Fibroblast of skin of scalp (primary cell): Measurements from ENCODE around the gene ZRANB3. TPM values are rescaled to one million over a fixed set of nuclear protein-coding genes. Genes with fewer than 3 reads are reported as not detected.
"Not testable (repeated sequence)": the region's sequence is repeated elsewhere in the genome, so short reads cannot be mapped to it uniquely, and the experiment has no call there.

Source experiments
- DNase-seq: peaks from one replicate; pipeline ENCODE4 v3.0.0-alpha.2; 2013
- polyA plus RNA-seq, 2 experiments: library from polyadenylated mRNA; unstranded; fragments of 120-200 nt; gene quantifications; one replicate each; pipeline ENCODE4 v1.2.1, GENCODE V29; 2013; ENCODE audit not compliant: insufficient read length in 2 of 2

Gene ZRANB3
- polyA plus RNA-seq (2013, experiment 1 of 2; ENCODE audit: insufficient read length) = 6.9 TPM
- polyA plus RNA-seq (2013, experiment 2 of 2; ENCODE audit: insufficient read length) = 7.0 TPM

DNA sequence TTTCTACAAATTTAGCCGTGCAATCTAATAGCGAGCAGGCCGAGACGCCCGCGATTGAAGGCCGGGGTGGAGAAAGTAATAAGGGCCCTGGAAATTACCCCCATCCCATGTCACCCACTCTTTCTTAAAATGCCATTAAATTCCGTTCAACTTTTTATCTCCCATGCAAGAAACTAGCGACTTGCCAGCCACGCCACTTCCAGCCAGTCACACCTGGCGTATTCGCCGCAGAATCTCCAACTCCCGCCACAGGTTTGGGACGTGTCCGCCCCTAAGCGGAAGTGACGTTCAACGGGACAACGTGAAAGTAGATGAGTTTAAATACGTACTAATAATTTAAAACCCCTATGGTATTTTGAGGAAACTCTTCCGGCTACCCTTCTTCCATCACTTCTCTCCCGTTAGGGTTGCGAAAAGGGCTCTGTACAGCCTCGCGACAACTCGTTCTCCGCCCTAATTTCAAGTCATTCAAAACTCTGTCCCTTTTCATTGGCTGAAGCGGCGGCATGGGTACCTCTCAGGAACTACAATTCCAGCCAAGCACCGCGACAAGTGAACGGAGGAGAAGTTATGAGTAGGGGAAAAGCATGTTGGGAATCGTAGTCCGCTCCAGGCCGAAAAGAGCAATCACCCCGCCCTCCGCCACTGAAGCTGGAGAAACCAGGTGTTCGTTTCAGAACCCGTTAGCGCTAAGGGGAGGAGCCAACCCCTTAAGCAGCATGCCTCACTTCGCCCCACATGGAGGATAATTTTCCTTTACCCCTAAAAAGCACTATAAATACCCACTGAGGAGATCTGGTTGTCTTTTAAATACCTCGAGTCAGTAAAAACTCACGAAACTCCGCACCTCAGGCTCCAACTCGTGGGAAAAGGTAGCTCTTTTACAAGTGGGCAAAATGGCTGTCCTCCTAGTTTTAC lies at the start of gene ZRANB3:
ZRANB3 (minus strand) TSS at position 906 of the 918 bp plus-strand sequence.
- peak; percentile 98 for DNase-seq

DNA sequence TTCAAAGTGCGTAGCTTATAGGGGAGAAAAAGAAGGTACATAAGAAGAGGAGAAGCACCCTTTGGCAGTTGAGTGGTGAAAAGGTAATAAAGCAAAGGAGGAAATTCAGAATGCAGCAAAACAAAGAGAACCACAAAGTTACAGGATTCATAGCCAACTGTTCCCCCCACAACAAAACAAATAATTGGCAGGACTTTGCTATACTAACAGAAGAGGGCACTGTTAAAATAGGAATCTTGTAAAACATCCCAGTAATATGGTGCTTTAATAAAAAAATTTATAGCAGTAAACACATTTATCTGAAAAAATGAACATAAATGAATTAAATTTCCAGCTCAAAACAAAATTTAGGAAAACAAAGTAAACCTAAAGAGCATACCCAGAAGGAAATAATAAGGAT lies 42.6 kb upstream of the ZRANB3 start:
- no peak for DNase-seq

DNA sequence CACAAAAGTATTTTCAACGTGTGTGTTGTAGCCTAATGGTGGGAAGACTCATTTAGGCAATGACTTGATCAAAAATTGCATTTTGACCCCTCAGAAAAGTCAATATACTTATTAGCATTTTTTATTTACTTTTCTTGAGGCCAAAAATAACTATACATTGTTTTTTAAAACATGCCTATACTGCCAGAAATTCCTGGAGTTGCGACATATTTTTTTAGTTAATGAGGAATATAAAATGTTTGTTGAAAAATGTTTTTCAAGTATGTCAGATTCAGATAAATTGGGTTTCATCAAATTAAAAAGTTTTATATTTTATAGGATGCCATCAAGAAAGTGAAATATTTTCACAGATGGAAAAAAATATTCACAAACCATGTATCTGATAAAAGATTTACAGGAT lies 39.9 kb upstream of the ZRANB3 start:
- DNase-seq = no peak

DNA sequence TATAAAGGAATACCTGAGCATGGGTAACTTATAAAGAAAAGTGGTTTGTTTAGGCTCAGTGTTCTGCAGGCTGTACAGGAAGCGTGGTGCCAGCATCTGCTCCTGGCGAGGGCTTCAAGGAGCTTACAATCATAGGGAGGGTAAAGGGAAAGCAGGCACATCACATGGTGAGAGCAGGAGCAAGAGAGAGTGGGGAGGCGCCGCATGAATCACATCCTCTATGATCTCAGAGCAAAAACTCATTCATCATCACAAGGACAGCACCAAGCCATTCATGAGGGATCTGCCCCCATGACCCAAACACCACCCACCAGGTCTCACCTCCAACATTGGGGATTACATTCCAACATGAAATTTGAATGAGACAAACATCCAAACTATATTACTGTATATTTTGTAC lies 32.8 kb upstream of the ZRANB3 start:
- DNase-seq = peak; percentile 1

DNA sequence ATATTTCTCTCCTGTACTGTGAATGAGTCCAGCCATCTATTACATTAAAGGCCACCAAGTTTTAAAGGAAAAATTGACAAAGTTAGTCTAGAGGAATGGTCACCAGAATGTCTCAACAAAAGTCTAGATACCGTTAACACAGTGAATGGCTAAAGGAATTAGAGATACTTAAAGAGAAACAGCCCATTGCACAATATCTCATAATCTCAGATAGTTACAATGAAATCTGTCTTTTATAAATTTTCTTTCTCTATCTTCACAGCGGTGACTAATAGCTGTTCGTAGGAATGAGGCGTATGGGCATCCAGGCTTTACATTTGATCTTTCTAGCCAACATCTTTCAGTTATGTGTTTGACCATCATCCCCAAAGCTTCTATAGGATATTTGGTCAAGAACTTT lies 30.9 kb upstream of the ZRANB3 start:
- DNase-seq = no peak

DNA sequence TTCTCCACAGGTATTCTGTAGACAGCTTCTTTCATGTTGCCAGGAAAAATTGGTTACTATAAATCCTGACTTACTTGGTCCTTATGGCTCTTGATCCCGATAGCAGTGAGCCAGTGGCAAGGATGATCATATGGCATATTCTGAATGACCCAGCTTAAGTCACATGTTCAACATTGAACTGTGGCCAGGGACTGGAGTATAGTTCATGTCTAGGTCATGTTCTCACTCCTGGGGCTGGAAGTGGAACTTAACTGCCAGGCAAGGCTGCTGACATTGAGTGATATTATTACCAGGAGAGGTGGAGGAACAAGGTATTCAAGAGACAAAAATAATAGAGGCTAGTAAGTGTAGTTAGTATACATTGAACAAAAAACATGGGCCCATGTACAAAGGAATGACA lies 26.5 kb upstream of the ZRANB3 start:
- no peak for DNase-seq

DNA sequence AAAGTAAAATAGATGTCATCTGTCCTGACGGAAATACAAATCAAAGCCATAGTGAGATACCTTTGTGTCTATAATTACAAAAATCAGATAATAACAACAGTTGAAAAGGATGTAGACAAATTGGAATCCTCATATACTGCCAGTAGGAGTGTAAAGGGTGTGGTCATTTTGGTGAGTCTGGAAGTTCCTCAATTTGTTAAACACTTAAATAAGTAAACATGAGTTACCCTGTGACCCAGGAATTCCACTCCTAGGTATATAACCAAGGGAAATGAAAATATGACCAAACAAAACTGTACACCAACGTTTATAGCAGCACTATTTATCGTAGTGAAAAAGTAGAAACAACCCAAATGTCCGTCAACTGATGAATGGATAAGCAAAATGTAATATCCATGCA lies 24.3 kb upstream of the ZRANB3 start:
- DNase-seq = no peak

DNA sequence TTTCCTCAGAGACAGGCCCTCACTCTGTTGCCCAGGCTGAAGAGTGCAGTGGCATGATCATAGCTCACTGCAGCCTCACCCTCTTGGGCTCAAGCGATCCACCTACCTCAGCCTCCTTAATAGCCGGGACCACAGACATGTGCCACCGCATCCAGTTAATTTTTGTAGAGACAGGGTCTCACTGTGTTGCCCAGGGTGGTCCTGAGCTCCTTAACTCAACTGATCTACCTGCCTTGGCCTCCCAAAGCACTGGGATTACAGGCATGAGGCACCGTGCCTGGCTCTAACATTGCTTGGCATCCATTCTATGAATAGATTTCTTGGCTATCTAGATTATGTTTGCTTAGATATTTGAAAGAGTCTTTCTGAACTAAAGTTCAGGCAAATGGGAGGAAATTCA lies 21.9 kb upstream of the ZRANB3 start:
- DNase-seq = no peak

DNA sequence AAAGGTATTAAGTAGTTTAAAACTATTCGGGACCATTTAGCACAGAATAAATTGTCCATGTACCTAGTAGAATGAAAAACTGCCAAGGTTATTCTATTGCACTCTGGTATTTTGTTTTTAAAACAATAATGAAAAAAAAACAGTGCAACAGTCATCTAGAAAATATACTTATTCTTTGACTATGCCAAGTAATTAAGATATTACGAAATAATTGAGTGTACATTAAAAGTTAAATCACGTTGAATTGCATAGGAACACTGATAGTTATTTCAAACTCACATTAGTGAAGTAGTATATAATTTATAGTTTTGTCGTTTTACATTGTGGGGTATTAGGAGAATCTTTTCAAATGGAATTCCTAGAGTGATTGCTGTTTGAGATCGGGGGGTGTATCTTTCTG lies 20.3 kb upstream of the ZRANB3 start:
- no peak for DNase-seq

DNA sequence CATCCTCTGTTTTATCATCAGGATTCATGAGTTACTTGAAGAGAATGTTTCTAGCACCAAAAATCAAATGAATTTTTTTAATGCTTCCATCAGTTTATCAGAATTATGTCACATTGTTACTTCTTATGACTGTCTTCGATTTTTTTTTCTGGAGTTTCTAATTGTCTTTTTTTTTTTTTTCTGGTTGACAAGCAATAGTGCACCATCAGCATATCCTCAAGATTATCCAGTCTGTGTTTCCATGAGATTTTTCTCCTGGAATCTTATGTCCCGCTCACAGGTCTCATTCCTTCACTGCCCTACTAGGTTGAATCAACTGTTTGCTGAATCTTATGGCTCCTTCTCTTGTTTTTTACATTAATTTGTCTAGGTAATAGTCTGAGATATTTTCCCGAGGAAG lies 16.3 kb upstream of the ZRANB3 start:
- no peak for DNase-seq

DNA sequence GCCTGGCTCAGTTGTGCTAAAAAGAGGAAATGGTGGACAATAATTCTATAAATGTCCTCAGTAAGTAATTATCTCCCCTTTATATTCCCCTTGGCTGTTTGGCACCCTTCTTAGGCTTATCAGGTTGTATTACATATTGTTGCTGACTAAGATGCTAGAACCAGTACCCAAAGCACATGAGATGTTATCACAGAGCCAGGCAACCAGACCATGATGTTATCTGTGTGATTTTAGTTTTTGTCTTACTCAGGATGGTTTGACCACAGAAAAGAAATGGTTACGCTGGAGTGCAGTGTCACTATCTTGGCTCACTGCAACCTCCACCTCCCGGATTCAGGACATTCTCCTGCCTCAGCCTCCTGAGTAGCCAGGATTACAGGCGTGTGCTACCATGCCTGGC lies 15.4 kb upstream of the ZRANB3 start:
- no peak for DNase-seq

DNA sequence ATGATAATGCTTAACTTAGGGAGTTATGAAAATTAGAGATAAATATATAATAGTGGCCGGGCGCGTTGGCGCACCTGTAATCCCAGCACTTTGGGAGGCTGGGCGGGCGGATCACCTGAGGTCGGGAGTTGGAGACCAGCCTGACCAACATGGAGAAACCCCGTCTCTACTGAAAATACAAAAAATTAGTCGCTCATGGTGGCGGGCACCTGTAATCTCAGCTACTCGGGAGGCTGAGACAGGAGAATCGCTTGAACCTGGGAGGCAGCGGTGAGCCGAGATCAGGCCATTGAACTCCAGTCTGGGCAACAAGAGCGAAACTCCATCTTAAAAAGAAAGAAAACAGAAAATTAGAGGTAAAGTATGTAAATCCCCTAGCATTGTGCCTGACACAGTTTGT lies 2.5 kb upstream of the ZRANB3 start:
- DNase-seq = not testable (repeated sequence)

DNA sequence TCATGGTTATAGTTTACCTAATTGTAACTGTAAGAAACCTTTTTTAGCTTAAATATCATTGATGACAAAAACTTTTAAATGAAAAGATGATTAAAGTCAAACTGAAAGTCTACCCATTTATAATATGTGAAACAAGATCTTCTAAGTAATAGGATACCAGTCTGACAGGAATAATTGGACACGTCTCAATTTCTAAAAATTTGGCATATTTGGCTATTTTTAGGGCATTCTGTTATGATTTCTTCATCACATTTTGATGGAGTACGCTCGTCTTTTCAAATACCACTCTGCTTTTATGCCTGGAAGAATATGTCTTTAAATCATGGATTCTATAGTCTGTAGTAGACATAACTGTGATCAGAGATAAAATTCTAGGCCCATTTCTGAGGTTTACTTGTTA lies 1.6 kb upstream of the ZRANB3 start:
- peak; percentile 40 for DNase-seq

DNA sequence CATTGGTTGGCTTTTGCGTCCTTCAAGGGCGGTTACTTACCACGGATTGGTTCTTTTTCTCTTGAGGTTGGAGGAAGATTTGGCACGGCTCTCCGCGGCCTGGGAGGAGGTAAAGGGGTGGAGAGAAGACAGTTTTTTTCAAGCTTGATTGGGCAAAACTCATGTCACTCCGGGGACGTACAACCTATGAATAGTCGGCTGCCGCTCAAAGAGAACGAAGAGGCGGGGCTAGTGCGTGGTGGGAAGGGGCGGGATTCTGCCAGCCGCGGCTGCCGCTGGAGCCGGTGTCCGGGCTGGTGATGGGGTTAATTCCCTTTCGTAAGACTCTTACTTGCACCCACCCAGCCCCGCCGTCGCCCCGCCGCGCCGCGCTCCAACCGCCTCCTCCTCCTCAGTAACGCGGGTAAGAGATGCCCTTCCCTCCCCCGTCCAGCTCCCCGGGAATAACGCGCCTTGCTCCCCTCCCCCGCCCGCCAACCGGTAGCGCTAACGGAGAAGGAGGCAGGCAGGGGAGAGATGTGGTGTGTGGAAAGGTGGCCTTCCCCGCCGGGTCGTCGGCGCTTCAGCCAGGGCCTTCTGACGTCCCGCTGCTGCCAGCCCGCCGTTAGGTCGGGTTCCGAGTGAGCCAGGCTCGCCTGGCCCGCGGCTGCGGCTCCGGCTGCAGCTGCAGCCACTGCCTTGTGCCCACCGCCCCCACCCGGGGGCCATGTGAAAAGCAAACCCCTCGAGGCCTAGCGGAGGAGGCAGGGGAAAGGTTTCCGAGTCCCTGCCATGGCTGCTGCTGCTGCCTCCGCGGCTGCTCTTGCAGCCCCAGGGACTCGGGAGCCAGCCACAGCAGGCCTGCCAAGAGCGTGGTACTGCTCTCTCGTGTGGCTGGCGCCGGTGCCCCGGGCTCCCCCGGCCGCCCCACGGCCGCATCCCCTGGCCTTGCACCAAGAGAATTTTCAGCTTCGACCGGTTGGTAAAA lies 496 bp upstream of the ZRANB3 start, which contains the start of gene R3HDM1:
R3HDM1 (plus strand) TSS at position 254 of the 967 bp plus-strand sequence. CDS start 73,362 bp downstream, outside the sequence.
- peak; percentile 100 for DNase-seq

DNA sequence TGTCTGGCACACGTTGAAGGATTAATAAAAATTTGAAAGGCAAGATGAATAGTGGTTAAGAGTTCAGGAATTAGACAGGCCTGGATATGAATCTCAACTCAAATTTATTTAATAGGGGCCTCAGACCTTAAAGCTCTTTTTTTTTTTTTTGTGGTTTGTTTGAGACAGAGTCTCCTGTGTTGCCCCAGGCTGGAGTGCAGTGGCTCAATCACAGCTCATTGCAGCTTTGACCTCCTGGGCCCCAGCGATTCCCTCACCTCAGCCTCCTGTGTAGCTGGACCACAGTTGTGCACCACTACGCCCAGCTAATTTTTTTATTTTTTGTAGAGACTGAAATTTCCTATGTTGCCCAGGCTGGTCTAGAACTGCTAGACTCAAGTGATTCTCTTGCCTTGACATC lies 3.0 kb downstream of the ZRANB3 start:
- no peak for DNase-seq

DNA sequence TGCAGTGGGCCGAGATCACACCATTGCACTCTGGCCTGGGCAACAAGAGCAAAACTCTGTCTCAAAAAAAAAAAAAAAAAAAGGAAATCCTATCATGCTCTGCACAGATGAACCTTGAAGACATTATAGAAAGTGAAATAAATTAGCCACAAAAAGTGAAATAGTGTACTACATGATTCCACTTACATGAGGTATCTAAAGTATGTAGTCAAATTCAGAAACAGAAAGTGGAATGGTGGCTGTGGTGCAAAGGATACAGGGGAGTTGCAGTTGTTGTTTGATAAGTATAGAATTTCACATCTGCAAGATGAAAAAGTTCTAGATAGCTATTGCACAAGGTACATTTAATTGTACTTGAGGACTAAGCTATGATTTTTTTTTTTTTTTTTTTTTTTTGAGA lies 5.2 kb downstream of the ZRANB3 start:
- no peak for DNase-seq

DNA sequence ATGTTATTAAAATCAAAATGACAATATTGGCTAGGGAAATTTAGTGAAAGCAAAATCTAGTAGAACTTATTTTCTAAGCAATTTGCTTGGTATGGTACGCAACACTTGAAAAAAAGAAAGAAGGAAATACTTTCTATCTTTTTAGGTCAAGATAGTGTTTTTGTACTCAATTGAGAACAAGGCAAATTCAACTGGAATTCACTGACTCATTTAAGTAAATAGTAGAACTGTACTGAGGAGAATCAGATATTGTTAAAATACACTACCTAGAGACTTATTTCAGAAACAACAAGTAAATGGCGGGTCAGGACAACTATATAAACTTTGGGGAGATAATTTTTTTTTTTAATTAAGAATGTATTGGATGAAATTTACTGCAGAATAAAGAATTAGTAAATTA lies 18.9 kb downstream of the ZRANB3 start:
- DNase-seq = no peak

DNA sequence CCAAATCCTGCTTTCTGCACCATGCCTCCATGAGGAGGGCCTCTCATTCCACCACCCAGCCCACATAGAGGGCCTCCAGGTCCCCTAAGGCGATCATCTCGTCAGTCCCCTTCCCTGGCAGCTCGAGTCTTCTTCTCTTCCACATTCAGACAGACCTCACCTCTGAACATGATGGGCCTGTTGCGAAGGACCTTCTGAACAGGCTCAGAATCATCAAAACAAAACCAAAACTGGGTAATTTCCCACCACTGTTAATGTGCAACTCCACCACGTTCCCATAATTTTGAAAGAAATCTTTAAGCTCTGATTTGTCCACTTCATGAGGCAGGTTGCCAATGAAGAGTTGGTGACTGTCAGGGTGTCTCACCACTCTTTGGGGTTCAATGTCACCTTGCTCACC lies 20.4 kb downstream of the ZRANB3 start:
- no peak for DNase-seq

DNA sequence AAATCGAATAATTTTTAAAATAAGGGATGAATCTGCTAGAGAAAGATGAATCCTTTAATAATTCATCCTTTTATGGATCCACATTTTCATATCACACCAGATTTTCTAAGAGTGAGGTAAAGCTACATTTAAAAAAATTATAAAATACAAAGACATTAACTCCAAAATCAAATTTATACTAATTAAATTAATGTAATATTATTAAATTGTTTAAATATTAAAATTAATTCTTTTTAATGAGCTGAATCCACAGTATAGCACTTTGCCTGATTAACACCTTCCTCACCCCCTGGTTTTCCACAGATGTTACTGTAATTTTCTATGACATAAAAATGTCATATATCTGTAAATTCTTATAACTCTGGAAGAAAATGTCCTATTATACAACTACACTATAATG lies 26.2 kb downstream of the ZRANB3 start:
- DNase-seq = no peak

DNA sequence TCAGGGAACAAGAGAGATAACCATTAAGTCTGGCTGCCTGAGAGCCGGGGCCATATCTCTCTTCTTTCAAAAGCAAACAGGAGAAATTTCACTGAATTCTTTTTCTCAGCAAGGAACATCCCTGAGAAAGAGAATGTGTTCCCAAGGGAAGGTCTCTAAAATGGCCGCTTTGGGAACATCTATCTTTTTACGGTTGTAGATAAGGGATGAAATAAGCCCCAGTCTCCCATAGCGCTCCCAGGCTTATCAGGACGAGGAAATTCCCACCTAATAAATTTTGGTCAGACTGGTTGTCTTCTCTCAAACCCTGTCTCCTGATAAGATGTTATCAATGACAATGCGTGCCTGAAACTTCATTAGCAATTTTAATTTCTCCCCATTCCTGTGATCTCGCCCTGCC lies 32.4 kb downstream of the ZRANB3 start:
- not testable (repeated sequence) for DNase-seq

DNA sequence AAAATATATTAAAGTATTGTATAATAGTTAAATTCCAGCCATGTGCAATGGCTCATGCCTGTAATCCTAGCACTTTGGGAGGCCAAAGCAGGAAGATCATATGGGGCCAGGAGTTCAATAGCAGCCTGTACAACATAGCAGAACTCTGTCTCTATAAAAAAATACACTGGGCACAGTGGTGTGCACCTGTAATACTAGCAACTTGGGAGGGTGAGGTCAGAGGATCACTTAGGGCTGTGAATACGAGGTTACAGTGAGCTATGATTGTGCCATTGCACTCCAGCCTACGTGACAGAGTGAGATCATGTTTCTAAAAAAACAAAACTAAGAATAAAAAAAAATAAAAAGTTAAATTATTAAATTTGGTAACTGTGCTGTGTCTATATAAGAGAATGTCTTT lies 36.1 kb downstream of the ZRANB3 start:
- DNase-seq = no peak

DNA sequence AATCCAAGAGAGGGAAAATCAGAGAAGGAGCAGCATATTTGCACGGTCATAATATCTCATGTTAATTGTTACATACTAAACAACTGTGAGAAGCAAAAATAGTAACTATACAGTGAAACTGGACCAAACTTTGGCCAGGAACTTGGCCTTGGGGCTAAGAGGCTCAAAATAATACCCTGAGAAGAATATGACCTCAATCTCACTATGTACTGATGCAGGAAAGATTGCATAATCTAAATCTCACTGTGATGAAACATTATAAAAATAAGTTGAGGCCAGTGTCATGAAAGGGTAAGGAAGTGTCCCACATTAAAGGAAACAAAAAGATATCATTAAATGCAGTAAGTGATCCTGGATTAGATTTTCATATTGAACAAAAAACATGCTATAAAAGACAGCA lies 36.5 kb downstream of the ZRANB3 start:
- DNase-seq = no peak

DNA sequence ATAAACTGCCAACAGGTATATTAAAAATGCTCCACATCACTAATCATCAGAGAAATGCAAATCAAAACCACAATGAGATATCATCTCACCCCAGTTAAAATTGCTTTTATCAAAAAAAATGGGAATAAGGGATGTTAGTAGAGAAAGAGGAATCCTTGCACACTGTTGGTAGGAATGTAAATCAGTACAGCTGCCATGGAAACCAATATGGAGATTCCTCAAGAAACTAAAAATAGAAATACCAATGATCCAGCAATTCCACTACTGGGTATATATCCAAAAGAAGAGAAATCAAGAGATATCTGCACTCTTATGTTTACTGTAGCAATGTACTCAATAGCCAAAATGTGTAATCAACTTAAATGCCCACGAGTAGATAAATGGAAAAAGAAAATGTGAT lies 40.6 kb downstream of the ZRANB3 start:
- DNase-seq = peak; percentile 58
